ENCODE results near the gene RNF123. TPM values are rescaled to one million over a fixed set of nuclear protein-coding genes. Genes with fewer than 3 reads are reported as not detected.

RNF123 gene
- total RNA-seq, 1 donor from 2014 or later: 25.8 TPM

GRCh38 chr3:49662720-49663413 lies 26.5 kb upstream of the RNF123 start:
- no peaks in the 10 kb centered on the region for H3K9me3 ChIP-seq
- no peak for DNase-seq (ENCODE audit: extremely low spot score in 2 of 2)
- intact Hi-C loops (cut with DNase I): no loop called here
- TF ChIP-seq POLR2A (IDR thresholded peaks at IDR 0.05): no peak
- TF ChIP-seq, protein P1, sequence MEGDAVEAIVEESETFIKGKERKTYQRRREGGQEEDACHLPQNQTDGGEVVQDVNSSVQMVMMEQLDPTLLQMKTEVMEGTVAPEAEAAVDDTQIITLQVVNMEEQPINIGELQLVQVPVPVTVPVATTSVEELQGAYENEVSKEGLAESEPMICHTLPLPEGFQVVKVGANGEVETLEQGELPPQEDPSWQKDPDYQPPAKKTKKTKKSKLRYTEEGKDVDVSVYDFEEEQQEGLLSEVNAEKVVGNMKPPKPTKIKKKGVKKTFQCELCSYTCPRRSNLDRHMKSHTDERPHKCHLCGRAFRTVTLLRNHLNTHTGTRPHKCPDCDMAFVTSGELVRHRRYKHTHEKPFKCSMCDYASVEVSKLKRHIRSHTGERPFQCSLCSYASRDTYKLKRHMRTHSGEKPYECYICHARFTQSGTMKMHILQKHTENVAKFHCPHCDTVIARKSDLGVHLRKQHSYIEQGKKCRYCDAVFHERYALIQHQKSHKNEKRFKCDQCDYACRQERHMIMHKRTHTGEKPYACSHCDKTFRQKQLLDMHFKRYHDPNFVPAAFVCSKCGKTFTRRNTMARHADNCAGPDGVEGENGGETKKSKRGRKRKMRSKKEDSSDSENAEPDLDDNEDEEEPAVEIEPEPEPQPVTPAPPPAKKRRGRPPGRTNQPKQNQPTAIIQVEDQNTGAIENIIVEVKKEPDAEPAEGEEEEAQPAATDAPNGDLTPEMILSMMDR (IDR thresholded peaks at IDR 0.05): no peak
- H3K36me3 ChIP-seq: no peaks in the 10 kb centered on the region
- no peak overlapping the region for H3K27ac ChIP-seq
- no peaks in the 10 kb centered on the region for H3K27me3 ChIP-seq
- H3K4me3 ChIP-seq: no peak overlapping the region
- H3K4me1 ChIP-seq: no peaks in the 10 kb centered on the region

DNA sequence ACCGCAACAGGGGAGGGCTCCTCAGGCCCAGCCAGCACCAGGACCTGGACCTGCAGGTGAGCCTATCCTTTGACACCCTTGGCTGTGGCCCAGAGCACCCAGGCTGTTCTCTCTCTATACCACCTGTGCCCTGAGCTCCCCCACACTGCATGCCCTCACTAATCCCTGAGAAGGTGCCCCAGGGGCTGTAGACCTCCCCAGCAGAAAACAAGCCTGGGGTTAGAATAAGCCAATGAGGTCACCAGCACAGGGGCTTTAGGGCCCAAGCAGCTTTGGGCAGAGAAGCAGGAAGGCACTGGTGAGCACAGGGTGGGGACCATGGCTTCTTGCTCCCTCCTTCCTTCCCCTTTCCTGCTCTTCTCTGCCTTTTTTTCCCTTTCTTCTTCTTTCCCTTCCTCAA lies 25.5 kb upstream of the RNF123 start:
- no peaks in the 10 kb centered on the region for H3K4me1 ChIP-seq
- no peak for DNase-seq (ENCODE audit: extremely low spot score in 2 of 2)
- no peaks in the 10 kb centered on the region for H3K36me3 ChIP-seq
- H3K4me3 ChIP-seq: no peak overlapping the region
- intact Hi-C loops (cut with DNase I): no loop called here
- H3K27me3 ChIP-seq: no peaks in the 10 kb centered on the region
- no peak overlapping the region for H3K27ac ChIP-seq
- no peaks in the 10 kb centered on the region for H3K9me3 ChIP-seq
- TF ChIP-seq POLR2A (IDR thresholded peaks at IDR 0.05) (no peak), POLR2AphosphoS5 (IDR thresholded peaks at IDR 0.05; ENCODE audit: insufficient read depth in 1 of 2, low read depth in 1 of 2) (no peak)
- TF ChIP-seq, protein P1 (IDR thresholded peaks at IDR 0.05): no peak

DNA sequence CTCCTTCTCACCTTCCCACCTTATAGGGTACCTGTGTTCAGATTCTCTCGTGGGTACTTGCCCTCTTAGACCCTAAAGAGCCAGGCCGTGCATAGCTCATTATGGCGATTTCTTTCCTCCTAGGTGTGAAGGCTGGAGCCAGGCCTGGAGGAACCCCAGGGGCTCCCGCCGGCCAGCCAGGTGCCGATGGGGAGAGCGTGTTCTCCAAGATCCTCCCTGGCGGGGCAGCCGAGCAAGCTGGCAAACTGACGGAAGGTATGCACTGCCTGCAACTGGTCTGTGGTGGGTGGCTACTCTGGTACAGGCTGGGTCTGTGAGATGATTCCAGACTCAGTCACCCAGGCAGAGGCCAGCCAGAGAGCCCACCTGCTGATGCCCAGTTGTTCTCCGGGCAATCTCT lies 25.1 kb upstream of the RNF123 start:
- Histone ChIP-seq H3K4me1 (no peaks in the 10 kb centered on the region), H3K27me3 (no peaks in the 10 kb centered on the region), H3K27ac (no peak overlapping the region), H3K9me3 (no peaks in the 10 kb centered on the region), H3K4me3 (no peak overlapping the region), H3K36me3 (no peaks in the 10 kb centered on the region)
- DNase-seq (ENCODE audit: extremely low spot score in 2 of 2): no peak
- intact Hi-C loops (cut with DNase I): no loop called here
- TF ChIP-seq POLR2AphosphoS5 (IDR thresholded peaks at IDR 0.05; ENCODE audit: insufficient read depth in 1 of 2, low read depth in 1 of 2) (no peak), POLR2A (IDR thresholded peaks at IDR 0.05) (no peak)
- TF ChIP-seq, protein P1 (IDR thresholded peaks at IDR 0.05): no peak

DNA sequence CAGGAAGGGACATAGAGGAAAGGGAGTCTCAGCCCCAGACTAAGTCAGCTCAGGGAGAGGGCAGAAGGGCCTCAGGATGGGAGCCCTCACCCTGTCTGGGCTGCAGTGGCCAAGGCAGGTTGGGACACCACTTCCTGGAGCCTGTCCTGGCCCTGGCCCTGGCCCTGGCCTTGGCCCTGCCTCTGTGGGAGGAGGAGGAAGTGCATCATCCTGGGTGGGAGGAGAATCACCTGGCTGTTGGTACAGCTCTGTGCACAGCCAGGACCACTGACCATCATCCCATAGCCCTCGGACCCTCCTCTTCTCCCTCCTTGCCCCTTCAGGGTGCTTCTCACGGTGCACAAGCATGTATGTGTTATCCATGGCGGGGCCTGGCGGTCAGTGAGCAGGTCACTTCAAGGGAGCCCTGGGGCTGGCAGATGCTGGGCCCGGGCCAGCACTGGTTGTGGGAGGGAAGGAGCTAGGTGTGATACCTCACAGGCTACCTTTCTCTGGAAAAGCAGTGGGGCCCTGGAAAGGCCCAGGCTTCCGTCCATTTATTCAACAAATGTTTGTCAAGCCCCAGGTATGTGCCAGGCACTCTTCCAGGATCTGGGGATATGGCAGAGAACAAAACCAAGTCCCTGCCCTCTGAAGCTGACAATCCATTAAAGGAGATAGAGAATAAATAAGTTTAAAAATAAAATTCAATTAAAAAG lies 23.4 kb upstream of the RNF123 start:
- Histone ChIP-seq H3K9me3 (no peaks in the 10 kb centered on the region), H3K27ac (no peak overlapping the region), H3K27me3 (no peaks in the 10 kb centered on the region), H3K4me1 (no peaks in the 10 kb centered on the region), H3K4me3 (no peak overlapping the region), H3K36me3 (no peaks in the 10 kb centered on the region)
- intact Hi-C loops (cut with DNase I): no loop called here
- no peak for DNase-seq (ENCODE audit: extremely low spot score in 2 of 2)
- no peak for TF ChIP-seq POLR2A (IDR thresholded peaks at IDR 0.05)
- no peak for TF ChIP-seq POLR2AphosphoS5 (IDR thresholded peaks at IDR 0.05; ENCODE audit: insufficient read depth in 1 of 2, low read depth in 1 of 2)
- TF ChIP-seq, protein P1 (IDR thresholded peaks at IDR 0.05): no peak

GRCh38 chr3:49666592-49666991 lies 22.8 kb upstream of the RNF123 start:
- Histone ChIP-seq H3K9me3 (no peaks in the 10 kb centered on the region), H3K36me3 (no peaks in the 10 kb centered on the region), H3K27ac (no peak overlapping the region), H3K4me1 (no peaks in the 10 kb centered on the region), H3K27me3 (no peaks in the 10 kb centered on the region), H3K4me3 (no peak overlapping the region)
- TF ChIP-seq POLR2A (IDR thresholded peaks at IDR 0.05): no peak
- TF ChIP-seq, protein P1 (IDR thresholded peaks at IDR 0.05): no peak
- no peak for TF ChIP-seq POLR2AphosphoS5 (IDR thresholded peaks at IDR 0.05; ENCODE audit: insufficient read depth in 1 of 2, low read depth in 1 of 2)
- DNase-seq (ENCODE audit: extremely low spot score in 2 of 2): no peak
- intact Hi-C loops (cut with DNase I): no loop called here

Data from vagina (tissue), 2 donors.